ES-I3 (cell line): ENCODE data around the gene SIAH2.

Experiments used
- H3K36me3 ChIP-seq: 2 replicates; pipeline ENCODE4 v1.6.1; 2013; ENCODE audit warnings: mild to moderate bottlenecking, low read length, control low read depth, moderate library complexity; ENCODE audit not compliant: insufficient read depth
- H3K4me1 ChIP-seq: 2 replicates; pipeline ENCODE4 v1.6.1; 2013; ENCODE audit warnings: mild to moderate bottlenecking, control low read depth, low read length; ENCODE audit not compliant: insufficient read depth
- H3K9ac ChIP-seq: 2 replicates; pipeline ENCODE4 v1.6.1; 2013; ENCODE audit warnings: low read depth, mild to moderate bottlenecking, low read length, moderate library complexity
- H3K9me3 ChIP-seq: 2 replicates; pipeline ENCODE4 v1.6.1; 2013; ENCODE audit warnings: mild to moderate bottlenecking, low read length, moderate library complexity; ENCODE audit not compliant: control insufficient read depth, insufficient read depth

SIAH2 gene

DNA sequence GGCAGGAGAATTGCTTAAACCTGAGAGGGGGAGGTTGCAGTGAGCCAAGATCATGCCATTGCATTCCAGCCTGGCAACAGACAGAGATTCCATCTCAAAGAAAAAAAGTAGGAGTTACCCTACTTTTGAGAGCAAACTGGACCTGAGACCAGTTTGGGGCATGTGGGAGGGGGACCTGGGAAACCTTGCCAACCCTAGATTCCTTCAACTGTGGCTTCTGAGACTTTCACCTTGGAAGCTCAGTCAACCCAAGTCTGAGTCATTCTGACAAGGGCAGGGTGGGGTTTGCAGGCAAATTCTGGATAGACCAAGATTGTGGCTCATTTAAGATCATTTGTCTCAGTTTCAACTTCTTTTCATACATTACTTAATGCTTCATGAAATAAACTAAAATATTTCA, 23.8 kb upstream of the SIAH2 start:
- Histone ChIP-seq H3K9me3 (no peaks in the 10 kb centered on the region), H3K9ac (no peak overlapping the region), H3K4me1 (no peaks in the 10 kb centered on the region), H3K36me3 (no peaks in the 10 kb centered on the region)

DNA sequence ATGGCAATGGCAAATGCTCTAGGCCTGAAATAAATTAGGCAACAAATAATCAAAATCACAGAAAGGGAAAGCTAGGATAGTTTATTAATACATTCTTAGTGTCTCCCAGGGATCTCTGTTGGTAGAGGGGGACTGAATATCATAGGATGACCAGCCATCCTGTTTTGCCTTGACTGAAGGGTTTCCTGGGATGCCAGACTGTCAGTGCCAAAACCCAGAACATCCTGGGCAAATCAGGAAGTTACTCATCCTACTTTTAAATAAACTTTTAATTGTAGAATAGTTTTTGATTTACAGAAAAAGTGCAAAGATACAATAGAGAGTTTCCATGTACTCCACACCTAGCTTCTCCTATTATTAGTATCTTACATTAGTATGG, 21.8 kb upstream of the SIAH2 start:
- Histone ChIP-seq H3K9ac (no peak overlapping the region), H3K9me3 (no peaks in the 10 kb centered on the region), H3K4me1 (no peaks in the 10 kb centered on the region), H3K36me3 (no peaks in the 10 kb centered on the region)

GRCh38 chr3:150783920-150784746, 21.2 kb upstream of the SIAH2 start:
- Histone ChIP-seq H3K9ac (no peak overlapping the region), H3K4me1 (no peaks in the 10 kb centered on the region), H3K36me3 (no peaks in the 10 kb centered on the region), H3K9me3 (no peaks in the 10 kb centered on the region)

- H3K9ac ChIP-seq, result no peak overlapping the region
- H3K9me3 ChIP-seq, result no peaks in the 10 kb centered on the region
- no peaks in the 10 kb centered on the region for H3K36me3 ChIP-seq
These were observed 20.3 kb upstream of the SIAH2 start for GRCh38 chr3:150783316-150783715.

DNA sequence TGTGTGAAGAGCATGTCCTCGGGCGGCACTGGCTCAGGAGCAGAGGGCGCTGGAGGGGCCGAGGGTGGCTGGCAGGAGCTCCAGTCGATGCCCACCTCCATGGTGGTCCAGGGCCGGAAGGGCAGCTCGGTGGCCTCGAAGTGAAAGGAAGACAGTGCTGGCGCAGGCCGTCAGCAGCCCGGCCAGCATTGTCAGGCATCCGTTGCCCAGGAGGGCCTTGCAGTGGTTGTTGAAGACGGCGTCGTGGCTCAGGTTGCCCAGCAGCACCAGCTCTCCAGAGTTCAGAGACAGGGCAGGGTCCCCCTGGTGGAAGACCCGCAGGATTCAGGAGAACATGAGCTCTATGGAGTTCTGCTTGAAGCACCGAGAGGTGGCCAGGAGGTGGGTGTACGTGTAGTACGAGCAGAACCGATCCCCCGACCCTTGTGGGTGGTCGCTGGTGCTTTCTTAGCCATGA, 16.5 kb upstream of the SIAH2 start:
- H3K36me3 ChIP-seq, result no peaks in the 10 kb centered on the region

More at GRCh38 chr3:150783316-150783715, 20.3 kb upstream of the SIAH2 start:
- H3K4me1 ChIP-seq, result no peaks in the 10 kb centered on the region

DNA sequence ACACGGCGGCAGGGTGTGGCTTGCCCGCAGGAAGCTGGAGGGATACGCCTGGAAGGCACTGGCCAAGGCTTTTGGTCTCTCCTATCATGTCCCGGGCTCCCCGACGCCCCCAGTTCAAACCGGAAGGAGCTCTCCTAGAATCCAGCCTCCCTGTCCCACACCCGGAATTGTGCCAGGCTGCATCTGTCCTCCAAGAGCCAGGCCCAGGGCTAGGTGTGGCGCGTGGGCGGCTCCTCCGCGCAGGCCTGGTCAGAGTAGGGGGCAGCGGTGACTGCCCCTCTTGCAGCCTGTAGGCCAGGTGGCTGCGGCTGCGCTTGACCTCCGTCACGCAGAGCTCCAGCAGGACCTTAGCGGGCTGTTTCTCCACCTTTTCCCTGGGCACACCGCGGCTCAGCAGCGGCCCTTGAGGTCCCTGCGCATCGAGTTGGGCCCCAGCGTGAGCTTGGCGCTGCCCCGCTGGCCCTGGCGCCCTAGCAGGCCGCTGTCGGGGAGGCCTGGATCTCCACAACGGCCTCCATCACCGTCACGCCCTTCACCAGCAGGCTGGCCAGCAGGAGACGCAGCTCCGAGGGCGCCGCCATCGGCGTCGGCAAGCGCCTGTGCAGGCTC, 15.9 kb upstream of the SIAH2 start:
- Histone ChIP-seq H3K9ac (no peak overlapping the region), H3K9me3 (no peaks in the 10 kb centered on the region), H3K4me1 (no peaks in the 10 kb centered on the region), H3K36me3 (no peaks in the 10 kb centered on the region)

More for the DNA sequence above, 16.5 kb upstream of the SIAH2 start:
- Histone ChIP-seq H3K9me3 (no peaks in the 10 kb centered on the region), H3K4me1 (no peaks in the 10 kb centered on the region), H3K9ac (no peak overlapping the region)

- Histone ChIP-seq H3K36me3 (no peaks in the 10 kb centered on the region), H3K9me3 (no peaks in the 10 kb centered on the region), H3K9ac (no peak overlapping the region), H3K4me1 (no peaks in the 10 kb centered on the region)
These were observed 12.1 kb upstream of the SIAH2 start for GRCh38 chr3:150775001-150775599.

DNA sequence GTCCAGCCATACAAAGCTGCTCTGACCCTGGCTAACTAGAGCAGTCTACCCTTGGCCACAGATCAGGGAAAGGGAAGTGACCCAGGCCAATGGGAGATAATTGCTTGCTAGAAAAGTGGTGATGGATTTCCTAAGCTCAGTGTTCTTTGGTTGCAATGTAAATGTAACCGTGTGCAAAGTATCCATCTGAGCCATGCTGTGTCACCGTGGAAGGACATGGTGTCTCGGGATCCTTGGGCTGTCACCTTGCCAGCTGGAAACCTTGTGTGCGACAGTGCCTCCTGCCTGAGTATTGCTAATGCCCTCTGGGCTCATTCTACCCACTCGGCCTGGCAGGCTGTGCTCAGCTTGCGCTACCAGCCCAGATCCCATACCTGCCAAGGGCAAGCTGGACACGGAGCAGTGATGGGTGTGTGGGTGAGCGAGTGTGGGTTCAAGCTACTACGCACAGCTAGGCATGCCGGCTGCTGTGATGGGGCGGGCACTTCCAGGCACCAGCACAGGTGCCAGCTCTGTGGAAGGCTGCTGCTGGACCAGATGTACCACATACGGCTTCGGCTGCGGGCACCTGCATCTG, 10.7 kb upstream of the SIAH2 start:
- no peaks in the 10 kb centered on the region for H3K9me3 ChIP-seq
- no peak overlapping the region for H3K9ac ChIP-seq
- no peaks in the 10 kb centered on the region for H3K36me3 ChIP-seq
- no peaks in the 10 kb centered on the region for H3K4me1 ChIP-seq

DNA sequence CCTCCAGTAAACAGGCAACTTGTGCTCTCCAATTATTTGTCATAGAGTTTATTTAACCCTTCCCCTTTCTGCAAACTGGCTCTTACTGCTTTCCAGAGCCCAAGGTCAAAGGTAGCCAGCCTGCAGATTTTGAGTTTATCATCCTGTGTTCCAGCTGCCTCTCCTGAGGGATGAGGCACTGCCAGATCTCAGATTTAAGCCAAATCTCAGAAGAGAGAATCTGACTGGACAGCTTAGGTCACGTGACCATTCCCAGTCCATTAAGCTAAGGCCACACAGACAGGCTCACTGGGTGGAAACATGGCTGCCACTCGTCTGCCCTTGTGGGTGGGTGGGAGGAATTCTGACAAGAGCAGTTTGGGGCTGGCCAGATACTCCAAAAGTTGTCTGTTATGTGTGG, 8.6 kb upstream of the SIAH2 start:
- Histone ChIP-seq H3K36me3 (no peaks in the 10 kb centered on the region), H3K9me3 (no peaks in the 10 kb centered on the region), H3K9ac (no peak overlapping the region), H3K4me1 (no peaks in the 10 kb centered on the region)

DNA sequence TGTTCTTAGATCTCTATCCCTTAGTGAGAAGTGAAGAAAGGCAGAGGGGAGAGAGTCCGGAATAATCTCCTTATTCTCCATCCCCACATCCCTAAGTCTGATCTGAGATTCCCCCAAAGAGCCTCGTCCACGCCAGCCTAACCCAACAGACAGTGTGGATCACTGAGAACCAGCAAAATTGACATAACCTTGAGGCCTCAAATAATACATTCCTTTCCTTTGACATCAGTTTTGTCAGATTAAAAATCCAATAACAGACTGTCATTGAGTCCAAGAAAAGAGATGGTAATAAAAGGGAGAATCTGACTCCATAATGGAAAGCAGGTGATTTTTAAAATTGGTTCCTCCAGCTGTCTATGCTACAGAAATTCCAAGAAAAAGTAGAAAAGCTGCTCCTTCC, 7.7 kb upstream of the SIAH2 start:
- H3K9ac ChIP-seq, result no peak overlapping the region
- H3K36me3 ChIP-seq, result no peaks in the 10 kb centered on the region
- peaks cover 8% of the 10 kb centered on the region for H3K4me1 ChIP-seq
- H3K9me3 ChIP-seq, result no peaks in the 10 kb centered on the region

GRCh38 chr3:150766742-150767141, 3.8 kb upstream of the SIAH2 start:
- Histone ChIP-seq H3K4me1 (peaks cover 12% of the 10 kb centered on the region), H3K9ac (no peak overlapping the region), H3K9me3 (no peaks in the 10 kb centered on the region), H3K36me3 (no peaks in the 10 kb centered on the region)

GRCh38 chr3:150765949-150766720, 3.2 kb upstream of the SIAH2 start:
- no peaks in the 10 kb centered on the region for H3K9me3 ChIP-seq
- no peak overlapping the region for H3K9ac ChIP-seq
- H3K4me1 ChIP-seq, result peaks cover 13% of the 10 kb centered on the region
- H3K36me3 ChIP-seq, result no peaks in the 10 kb centered on the region

GRCh38 chr3:150764967-150765366, 2.0 kb upstream of the SIAH2 start:
- H3K4me1 ChIP-seq, result peaks cover 17% of the 10 kb centered on the region
- H3K36me3 ChIP-seq, result no peaks in the 10 kb centered on the region
- H3K9me3 ChIP-seq, result no peaks in the 10 kb centered on the region
- H3K9ac ChIP-seq, result no peak overlapping the region

GRCh38 chr3:150764566-150764965, 1.6 kb upstream of the SIAH2 start:
- no peak overlapping the region for H3K9ac ChIP-seq
- peaks cover 17% of the 10 kb centered on the region for H3K4me1 ChIP-seq
- no peaks in the 10 kb centered on the region for H3K36me3 ChIP-seq
- no peaks in the 10 kb centered on the region for H3K9me3 ChIP-seq
